ENCODE data around the gene JMJD6.
"Not testable (repeated sequence)": the region's sequence is repeated elsewhere in the genome, so short reads cannot be mapped to it uniquely, and the experiment has no call there.

JMJD6 gene

DNA sequence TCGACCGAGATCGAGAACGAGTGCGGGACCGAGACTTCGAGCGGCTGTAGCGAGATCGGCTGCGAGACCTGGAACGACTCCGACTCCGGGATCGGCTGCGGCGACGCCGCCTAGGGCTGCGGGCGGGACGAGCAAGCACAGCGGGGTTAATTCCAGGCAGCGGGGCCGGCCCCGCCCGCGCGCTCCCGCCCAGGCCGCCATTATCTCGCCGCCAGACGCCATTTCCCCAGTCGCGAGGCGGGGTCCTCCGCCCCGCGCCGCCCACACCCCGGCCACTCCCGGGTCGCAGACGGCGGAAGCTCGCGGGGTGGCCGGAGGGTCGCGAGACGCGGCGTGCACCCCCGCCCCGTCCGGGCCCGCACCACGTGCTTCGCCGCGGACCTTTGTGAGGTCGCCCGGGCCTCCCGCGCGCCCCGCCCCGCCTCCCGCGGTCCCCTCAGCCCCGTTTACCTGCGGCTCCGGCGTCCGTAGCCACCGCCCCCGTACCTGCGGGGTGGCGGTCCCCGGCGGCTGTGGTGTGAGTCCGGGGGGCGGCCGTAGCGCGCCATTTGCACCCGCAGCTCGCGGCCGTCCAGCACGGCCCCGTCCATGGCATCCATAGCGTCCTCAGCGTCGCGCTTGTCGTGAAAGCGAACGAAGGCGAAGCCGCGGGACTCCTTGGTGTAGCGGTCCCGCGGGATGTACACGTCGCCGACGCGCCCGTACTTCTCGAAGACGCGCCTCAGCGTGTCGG, 10.1 kb upstream of the JMJD6 start:
- DNase-seq (ENCODE audit: low spot score), result no peak

DNA sequence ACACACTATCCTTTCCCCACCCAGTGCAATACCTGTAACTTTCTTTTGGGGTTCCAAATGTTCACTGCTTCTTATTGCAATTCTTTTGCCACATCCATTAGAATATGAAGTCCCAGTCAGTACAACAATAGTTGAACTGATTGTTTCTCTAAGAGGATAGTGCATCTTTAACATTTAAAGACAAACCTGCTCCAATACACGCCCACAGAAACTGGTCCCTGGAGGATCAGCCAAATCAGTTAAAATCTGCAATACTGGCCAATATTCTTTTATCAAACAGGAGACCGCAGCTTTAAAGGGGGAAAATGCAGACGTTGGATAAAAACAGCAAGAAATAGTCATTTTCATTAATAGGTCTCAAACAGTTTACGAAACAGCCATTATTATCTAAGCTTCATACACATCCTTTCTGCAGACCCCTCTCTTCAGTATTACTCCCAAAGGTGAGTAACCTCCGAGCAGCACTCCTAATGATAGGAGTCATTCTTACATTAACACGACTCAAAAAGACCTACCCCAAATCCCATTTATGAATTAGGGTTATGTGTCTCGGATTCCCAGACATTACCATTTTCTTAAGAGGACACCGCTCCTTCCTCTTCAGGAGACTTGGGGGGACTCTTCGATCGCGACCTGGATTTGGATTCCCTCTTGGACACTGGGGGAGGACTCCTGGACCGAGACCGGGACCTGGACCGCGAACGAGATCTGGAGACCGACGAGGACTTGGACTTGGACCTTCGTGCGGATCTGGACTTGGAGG, 9.4 kb upstream of the JMJD6 start:
- DNase-seq (ENCODE audit: low spot score), result no peak

DNA sequence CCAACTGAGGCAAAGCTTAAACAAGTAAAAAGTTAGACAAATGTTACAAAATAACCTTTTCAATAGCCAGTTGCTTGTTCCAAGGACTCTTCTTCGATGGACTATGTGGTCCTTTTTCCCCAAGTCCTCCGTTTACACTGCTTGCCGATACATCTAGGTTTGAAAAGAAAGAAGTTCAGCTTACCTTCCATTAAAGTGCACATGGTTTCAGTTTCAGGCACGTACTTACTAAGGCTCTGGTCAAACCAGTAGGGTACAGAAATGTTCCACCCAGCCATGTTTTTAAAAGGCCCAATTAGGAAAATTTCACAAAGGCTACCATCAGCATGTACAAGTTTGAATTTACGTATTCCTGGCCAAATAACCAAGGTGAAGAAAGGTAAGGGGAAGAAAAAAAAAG, 8.6 kb upstream of the JMJD6 start:
- no peak for DNase-seq (ENCODE audit: low spot score)

DNA sequence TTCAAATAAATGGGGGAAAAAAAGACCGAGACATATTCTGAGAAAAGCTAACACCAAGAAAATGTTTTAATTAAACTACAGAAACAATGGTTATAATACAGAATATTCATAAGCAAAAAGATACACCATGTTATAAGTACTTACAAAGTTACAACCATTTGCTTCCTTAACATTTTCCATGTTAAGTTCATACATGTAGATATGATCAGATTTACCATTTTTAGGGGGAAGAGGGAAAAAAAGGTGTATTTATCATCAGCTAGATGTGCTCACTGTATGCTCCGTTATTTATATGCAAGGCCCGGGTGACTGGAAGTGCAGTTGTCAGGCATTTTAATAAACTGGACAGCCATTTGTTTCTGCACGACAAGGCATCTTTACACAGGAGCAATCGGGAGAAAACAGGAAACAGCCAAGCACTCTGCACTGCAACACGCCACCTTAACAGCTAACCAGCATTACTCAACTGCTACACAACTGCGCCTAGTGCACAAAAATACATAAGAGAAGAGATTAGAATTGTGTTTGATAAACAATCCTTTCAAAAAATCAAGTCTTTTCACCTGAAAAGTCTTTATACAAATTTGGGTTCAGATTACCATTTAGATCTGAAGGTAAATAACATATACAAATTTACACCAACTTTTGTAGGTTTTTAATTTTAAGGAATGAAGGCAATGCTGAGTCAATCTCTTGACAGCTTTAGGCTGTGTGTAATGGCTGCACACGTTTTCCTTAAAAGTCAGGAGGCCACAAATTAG, 7.9 kb upstream of the JMJD6 start:
- DNase-seq (ENCODE audit: low spot score), result no peak

DNA sequence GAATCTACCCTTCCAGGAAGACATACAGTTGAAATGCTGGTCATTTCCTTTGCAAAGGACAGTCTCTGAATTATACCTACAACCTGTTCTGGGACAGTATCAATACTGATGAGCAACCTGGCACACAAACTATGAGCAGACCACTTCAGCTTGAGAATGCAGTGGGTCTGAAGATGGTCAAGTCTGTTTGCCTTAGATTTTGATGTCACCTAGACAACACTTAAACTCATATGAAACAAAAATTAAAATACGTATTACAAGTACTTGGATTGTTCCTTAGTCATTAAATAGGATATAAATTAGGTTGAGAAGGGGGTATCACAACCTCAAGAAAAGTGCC, 7.2 kb upstream of the JMJD6 start:
- no peak for DNase-seq (ENCODE audit: low spot score)

DNA sequence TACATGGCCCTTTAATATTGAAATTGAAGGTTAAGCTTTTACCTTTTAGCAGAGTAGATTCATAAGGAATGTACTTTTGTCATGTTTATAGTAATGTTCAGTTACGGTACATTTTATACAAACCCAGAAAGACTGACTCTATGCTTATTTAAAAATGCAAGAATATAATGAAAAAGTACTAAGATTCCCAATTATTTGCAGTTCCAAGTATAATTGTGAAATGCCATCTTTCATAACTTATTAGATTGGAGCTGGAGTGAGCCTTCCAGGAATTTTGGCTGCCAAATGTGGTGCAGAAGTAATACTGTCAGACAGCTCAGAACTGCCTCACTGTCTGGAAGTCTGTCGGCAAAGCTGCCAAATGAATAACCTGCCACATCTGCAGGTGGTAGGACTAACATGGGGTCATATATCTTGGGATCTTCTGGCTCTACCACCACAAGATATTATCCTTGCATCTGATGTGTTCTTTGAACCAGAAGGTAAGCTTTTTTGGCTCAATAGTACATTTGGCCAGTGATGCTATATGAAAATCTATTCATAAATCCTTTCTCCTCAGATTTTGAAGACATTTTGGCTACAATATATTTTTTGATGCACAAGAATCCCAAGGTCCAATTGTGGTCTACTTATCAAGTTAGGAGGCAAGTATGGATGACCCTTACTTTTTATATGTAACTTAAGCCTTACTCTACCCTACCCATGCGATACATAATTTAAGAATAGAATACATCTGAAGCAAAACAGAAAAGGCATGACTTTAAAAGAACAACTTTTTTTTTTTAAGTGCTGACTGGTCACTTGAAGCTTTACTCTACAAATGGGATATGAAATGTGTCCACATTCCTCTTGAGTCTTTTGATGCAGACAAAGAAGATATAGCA, 6.6 kb upstream of the JMJD6 start:
- no peak for DNase-seq (ENCODE audit: low spot score)

DNA sequence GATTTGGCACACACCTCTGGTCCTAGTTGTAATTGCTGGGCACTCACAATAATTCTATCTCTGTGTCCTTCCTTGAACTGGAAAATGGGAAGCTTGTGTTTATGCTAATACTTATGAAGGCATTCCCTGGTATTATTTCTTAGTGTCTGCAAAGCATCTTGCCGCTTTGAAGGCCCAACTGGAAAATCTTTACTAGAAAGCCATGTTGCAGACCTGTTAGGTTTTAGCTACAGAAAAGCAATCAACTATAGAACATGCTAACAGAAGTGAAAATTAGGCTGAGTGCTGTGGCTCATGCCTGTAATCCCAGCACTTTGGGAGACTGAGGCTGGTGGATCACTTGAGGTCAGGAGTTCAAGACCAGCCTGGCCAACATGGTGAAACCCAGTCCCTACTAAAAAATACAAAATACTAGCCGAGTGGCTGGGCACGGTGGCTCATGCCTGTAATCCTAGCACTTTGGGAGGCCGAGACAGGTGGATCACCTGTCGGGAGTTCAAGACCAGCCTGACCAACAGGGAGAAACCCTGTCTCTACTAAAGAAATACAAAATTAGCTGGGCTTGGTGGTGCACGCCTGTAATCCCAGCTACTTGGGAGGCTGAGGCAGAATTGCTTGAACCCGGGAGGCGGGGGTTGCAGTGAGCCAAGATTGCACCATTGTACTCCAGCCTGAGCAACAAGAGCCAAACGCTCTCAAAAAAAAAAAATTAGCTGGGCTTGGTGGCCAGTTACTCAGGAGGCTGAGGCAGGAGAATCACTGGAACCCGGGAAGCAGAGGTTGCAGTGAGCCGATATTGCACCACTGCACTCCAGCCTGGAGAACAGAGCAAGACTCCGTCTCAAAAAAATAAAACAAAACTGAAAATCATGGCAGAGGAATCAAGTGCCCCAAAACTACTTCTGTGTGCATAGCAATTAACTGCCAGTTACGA, 5.7 kb upstream of the JMJD6 start:
- not testable (repeated sequence) for DNase-seq (ENCODE audit: low spot score)

DNA sequence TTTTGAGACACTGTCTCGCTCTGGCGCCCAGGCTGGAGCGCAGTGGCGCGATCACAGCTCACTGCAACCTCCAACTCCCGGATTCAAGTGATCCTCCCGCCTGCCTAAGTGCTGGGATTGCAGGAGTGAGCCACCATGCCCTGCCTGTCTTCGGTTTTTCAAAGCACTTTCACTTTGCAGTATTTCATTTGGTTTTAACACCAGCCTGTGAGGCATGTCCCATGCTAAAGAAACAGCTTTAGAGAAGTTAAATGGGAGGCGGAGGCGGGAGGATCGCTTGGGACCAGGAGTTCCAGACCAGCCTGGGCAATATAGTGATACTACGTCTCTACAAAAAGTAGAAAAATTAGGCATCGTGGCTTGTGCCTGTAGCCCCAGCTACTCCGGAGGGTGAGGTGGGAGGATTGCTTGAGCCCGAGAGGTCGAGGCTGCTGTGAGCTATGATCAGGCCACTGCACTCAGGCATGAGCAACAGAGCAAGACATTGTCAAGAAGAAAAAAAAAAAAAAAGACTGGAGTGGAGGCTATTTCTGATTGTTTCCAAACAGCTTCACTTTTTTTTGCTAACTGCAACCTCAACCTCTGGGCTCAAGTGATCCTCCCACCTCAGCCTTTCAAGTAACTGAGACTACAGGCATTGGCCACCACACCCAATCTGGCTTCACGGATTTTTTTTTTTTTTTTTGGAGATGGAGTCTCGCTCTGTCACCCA, 1.5 kb upstream of the JMJD6 start:
- no peak for DNase-seq (ENCODE audit: low spot score)

DNA sequence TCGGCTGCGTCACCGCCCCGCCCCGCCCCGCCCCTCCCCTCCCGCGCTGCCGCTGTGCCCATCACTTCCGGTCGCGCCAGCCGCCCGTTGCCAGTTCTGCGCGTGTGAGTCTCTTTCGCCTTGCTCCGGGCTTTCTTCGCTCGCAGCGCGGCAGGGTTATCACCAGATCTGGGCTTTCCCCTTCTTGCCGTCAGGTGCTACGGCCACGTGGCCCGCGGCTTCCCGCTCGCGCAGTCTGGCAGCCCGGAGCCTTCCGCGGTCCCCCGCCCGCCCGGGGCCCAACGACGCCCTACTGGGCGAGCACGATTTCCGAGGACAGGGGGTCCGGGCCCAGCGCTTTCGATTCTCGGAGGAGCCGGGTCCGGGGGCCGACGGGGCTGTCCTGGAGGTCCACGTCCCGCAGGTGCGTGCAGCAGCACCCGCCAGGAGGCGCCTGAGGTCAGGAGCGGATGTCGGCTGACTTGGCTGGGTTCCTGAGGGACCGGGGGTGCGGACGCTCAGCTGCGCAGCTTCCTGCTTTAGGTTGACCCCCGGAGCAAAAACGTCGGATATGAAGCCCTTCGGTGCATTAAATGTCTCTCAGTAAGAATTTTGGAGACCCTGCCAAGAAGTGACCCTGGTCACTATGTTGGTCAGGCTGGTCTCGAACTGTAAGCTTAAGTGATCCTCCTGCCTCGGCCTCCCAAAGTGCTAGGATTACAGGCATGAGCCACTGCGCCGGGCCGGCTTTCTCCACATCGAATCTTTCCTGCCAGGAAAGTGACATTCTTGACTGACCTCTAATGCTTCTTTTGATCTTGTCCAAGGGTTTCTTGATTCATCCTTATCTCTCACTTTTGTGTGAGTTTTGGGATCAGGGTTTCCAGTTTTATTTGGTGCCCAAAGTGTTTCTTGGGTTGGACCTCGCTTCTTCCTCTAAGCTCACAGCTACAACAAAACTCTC, 641 bp upstream of the JMJD6 start, which contains the start of gene METTL23:
METTL23 (plus strand) TSS at position 64 of the 943 bp plus-strand sequence. CDS start 2,872 bp downstream, outside the sequence.
- DNase-seq (ENCODE audit: low spot score), result peak; percentile 74

DNA sequence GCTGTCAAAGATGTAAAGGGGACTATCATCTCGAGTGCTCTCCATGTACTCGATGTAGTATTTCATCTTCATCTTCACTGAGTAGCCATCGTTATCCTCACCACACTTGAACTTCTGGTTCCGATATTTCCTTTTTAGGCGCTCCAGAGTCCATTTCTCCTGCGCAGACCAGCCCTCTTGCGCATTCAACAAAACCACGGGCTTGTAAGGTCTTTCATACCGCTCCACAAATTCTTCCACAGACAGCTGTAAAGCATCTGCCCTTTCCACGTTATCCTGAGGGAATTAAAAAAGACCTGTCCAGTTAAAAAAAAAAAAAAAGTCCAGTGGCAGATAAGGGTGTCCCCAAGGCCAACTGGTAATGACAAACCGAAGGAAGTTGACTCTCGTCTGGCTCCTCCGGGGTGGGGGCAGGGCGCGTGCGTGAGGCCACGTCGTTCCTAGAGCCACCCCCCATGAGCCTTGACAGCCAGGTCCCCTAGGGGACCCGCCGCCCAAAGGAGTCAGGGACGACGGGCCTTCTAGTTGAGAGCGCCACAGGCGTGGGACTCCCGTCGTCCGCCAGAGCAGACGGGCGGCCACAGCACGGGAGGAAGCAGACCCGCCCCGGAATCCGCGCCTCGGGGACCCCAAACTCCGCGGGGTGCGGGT, 701 bp downstream of the JMJD6 start:
- no peak for DNase-seq (ENCODE audit: low spot score)

DNA sequence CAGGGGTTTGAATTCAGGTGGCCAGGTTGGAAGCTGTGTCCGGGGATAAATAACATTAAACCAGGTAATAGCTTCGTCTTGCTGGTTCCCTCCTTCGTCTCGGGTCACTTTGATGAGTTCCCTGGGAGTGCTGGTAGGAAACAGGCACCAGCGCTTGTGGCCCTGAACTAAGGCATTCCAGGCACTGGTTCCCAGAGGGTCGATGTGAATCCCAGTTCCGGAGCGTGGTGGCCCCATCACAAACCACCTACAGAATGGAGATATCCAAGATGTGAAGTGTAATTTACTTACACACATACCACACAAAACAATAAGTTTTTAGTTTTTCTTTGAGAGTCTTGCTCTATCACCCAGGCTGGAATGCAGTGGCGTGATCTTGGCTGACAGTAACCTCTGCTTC, 2.6 kb downstream of the JMJD6 start:
- DNase-seq (ENCODE audit: low spot score), result no peak

DNA sequence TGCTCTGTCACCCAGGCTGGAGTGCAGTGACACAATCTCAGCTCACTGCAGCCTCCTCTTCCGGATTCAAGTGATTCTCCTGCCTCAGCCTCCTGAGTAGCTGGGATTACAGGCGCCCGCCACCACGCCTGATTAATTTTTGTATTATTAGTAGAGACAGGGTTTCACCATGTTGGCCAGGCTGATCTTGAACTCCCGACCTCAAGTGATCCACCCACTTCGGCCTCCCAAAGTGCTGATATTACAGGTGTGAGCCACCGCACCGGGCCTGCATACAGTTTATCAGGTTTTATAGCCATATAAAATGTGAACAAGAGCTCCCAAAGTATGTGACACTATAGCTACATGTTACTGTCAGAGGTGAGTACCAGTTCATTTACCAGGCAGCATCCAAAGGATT, 3.4 kb downstream of the JMJD6 start:
- DNase-seq (ENCODE audit: low spot score), result not testable (repeated sequence)

DNA sequence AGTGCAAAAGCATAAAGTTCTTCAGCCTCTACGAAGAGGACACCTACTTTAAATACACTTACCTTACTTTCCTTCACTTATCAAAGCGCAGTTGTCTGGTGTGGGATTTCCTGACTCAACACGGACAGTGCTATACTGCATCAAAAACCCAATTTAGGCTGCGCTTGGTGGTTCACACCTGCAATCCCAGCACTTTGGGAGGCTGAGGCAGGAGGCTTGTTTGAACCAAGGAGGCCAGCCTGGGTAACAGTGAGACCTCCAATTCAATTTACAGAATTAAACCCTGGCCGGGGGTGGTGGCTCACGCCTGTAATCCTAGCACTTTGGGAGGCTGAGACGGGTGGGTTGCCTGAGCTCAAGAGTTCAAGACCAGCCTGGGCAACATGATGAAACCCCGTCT, 4.1 kb downstream of the JMJD6 start:
- no peak for DNase-seq (ENCODE audit: low spot score)

DNA sequence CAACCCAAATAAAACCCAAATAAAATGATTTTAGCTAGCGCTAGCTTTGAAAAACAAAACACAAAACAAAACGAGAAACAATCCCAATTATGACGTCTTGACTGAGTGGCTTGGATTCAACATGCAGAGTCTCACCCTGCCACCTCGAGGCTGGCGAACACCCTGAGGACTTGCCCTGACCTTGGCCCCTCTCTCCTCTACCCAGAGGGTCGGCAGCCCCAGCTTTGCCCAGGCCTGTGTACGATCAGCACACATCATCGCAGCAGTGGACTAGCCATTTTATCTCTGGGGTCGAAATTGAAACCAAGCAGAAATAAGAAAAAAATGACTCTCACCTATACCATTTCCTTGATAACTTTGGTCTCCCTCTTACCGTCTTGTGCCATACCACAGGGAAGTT, 4.9 kb downstream of the JMJD6 start:
- DNase-seq (ENCODE audit: low spot score), result no peak

DNA sequence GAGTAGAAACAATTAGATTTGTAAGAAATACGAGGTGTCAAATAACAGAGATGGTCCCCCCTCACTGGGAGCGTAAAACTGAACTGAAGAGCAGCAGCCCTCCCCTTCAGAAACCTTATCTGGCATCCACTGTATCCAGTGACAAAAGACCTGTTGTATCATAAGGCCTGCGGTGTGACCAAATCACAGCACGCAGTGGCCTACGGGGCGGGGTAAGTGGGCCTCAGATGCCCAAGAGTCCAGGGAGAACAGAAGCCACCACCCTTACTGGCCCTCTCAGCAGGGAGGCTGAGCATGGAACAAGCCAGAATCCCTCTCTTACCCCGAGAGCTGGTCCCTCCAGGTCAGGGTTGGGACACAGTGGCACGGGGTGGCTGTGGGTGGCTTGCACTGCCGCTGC, 5.5 kb downstream of the JMJD6 start:
- DNase-seq (ENCODE audit: low spot score), result no peak

DNA sequence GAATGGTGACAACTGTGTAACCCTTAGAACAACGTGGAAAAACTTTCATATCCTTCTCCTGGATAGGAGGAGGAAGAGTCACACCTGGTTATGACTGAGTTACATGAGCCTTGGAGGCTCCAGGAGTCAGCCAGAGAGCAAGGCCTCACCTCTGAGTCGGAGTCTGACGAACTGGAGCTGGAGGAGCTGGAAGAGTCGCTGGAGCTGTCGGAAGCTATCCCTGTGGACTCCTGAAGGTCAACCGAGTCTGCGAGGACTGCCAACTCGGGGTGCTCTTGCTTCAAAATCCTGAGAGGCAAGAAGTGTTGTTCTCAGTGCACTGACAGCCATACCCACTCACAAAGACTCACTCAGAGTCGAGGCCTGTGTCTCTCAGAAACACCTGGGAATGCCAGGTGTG, 6.2 kb downstream of the JMJD6 start:
- no peak for DNase-seq (ENCODE audit: low spot score)

DNA sequence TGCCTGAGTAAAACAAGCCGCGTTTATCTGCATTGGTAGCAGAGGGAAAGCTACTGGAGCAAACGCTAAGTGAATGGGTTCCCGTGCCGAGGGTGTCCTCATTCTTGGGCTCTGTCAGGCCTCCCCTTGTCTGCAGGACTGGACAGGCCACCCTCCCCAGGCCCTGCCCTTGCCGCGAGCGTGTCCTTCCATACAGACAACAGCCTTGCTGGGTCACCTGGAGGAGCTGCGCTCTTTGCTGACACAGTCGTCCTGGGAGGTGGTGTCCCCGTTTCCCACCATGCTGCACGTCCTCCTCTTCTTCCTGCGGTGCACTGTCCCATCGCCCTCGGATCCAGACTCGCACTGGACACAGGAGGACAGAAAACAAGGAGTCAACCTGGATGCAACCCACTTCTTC, 7.9 kb downstream of the JMJD6 start:
- no peak for DNase-seq (ENCODE audit: low spot score)

DNA sequence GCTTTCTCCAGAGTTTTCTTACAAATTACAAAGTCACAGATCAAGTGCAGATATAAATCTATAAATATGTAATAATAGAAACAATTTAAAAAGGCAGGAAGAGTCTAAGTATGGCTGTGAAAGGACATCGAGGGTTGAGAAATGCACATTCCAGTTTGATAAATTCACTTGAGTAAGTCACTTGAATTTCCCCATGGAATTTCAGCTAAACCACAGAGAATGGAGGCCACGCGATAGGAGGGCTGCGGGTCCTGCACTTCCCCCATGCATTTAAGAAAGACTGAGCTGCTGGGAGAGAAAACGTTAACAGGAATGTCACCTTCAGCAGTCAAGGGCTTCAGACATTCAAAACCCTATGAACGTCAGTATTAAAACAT, 9.6 kb downstream of the JMJD6 start:
- DNase-seq (ENCODE audit: low spot score), result no peak

All from COLO829 (cell line).